Peyer's patch (tissue), 4 donors: Measurements from ENCODE around the gene ANKFN1.

Experiments used
- CTCF ChIP-seq, 6 experiments: fragments of 450-650 bp in 4 of 6; fragments of 200-600 bp in 2 of 6; sonication (generic) in 1 of 6; IDR thresholded peaks; one replicate each; pipeline ENCODE4 v1.5.1; 2017 to 2019; ENCODE audit warnings: antibody characterized with exemption in 6 of 6, mild to moderate bottlenecking in 3 of 6, moderate library complexity in 1 of 6
- POLR2A ChIP-seq, 2 donors: fragments of 450-650 bp; IDR thresholded peaks; one replicate each; pipeline ENCODE4 v1.5.1; 2017; ENCODE audit warnings: antibody characterized with exemption in 2 of 2, mild to moderate bottlenecking in 2 of 2, moderate library complexity in 2 of 2

- no peak for TF ChIP-seq CTCF (IDR thresholded peaks at IDR 0.05)
- no peak for TF ChIP-seq POLR2A (IDR thresholded peaks at IDR 0.05)
Observed at GRCh38 chr17:56284482-56284881, 131.2 kb downstream of the ANKFN1 start.
